ENCODE measurements around the gene RTP1. TPM values are rescaled to one million over a fixed set of nuclear protein-coding genes. Genes with fewer than 3 reads are reported as not detected.

RTP1 gene, protein sequence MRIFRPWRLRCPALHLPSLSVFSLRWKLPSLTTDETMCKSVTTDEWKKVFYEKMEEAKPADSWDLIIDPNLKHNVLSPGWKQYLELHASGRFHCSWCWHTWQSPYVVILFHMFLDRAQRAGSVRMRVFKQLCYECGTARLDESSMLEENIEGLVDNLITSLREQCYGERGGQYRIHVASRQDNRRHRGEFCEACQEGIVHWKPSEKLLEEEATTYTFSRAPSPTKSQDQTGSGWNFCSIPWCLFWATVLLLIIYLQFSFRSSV
- total RNA-seq (ENCODE audit: low replicate concordance), result not detected in 2 replicates

DNA sequence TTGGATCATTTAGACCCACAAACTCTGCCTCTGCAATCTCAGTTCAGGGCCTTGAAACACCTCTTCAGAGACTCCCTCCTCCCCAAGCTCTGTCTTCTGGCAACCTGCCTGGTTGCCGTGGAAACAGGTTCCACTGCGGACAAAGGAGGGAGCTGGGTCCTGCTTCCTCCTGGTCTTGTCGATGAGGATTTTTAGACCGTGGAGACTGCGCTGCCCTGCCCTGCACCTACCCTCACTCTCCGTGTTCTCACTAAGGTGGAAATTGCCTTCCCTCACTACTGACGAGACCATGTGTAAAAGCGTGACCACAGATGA, at the start of gene RTP1:
Gene RTP1 (plus strand): TSS at position 152 of the 315 bp plus-strand sequence. CDS start 30 bp downstream, at position 182.
- H3K4me3 ChIP-seq (ENCODE audit: low read depth, low read length), result no peak within 1 kb of the TSS
- TF ChIP-seq, protein P1, sequence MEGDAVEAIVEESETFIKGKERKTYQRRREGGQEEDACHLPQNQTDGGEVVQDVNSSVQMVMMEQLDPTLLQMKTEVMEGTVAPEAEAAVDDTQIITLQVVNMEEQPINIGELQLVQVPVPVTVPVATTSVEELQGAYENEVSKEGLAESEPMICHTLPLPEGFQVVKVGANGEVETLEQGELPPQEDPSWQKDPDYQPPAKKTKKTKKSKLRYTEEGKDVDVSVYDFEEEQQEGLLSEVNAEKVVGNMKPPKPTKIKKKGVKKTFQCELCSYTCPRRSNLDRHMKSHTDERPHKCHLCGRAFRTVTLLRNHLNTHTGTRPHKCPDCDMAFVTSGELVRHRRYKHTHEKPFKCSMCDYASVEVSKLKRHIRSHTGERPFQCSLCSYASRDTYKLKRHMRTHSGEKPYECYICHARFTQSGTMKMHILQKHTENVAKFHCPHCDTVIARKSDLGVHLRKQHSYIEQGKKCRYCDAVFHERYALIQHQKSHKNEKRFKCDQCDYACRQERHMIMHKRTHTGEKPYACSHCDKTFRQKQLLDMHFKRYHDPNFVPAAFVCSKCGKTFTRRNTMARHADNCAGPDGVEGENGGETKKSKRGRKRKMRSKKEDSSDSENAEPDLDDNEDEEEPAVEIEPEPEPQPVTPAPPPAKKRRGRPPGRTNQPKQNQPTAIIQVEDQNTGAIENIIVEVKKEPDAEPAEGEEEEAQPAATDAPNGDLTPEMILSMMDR (IDR thresholded peaks at IDR 0.05; ENCODE audit: insufficient read depth, low read length), result no peak
- DNase-seq (ENCODE audit: low read depth), result no peak

DNA sequence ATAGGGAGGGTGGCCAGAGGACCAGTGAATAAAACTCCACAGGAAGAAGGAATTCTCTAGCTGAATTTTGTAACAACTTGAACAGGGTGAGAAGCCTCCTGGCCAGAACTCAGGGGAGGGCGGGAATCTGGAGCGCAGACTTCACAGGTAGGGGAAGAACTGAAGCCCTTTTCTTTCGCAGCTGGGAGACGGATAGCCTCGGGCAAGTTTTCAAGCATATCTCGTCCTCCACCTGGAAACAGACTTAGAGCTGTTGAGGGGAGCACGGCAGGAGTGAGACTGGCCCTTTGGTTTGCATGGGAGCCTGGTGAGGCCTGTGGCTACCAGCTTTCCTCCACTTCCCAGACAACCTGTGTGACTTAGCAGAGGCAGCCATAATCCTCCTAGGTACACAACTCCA, 47.1 kb upstream of the RTP1 start:
- DNase-seq (ENCODE audit: low read depth), result no peak
- TF ChIP-seq, protein P1 (IDR thresholded peaks at IDR 0.05; ENCODE audit: insufficient read depth, low read length), result no peak
- H3K4me3 ChIP-seq (ENCODE audit: low read depth, low read length), result no peak overlapping the region

DNA sequence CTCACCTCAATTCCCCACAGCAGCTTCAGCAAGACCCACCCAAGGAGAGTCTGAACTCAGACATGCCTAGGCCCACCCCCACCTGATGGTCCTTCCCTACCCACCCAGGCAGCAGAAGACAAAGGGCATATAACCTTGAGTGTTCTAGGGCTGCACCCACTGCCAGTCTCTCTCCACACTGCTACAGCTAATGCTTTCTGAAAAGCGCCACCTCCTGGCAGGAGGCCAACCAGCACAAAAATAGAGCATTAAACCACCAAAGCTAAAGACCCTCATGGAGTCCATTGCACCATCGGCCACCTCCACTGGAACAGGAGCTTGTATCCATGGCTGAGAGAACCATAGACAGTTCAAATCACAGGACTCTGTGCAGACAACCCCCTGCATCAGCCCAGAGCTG, 46.7 kb upstream of the RTP1 start:
- DNase-seq (ENCODE audit: low read depth), result no peak
- H3K4me3 ChIP-seq (ENCODE audit: low read depth, low read length), result no peak overlapping the region
- TF ChIP-seq, protein P1 (IDR thresholded peaks at IDR 0.05; ENCODE audit: insufficient read depth, low read length), result no peak

DNA sequence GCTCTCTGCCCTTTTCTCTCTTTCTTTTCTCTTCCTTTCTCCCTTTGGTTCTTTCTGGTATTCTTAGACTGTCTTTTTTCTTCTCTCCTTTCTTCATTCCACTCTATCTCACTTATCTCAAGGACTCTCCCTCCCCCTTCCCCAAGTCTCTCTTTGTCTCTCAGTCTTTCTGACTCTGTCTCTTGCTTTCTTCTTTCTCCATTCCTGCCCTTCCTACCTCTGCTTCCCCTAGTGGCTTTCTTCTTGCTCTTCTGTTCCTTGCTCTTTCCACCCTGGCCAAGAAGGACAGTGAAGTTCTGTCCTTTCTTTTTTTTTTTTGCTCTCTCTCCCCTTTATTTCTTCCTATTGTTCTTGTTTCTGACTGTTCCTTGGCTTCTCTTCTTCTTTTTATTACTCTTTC, 35.7 kb upstream of the RTP1 start:
- TF ChIP-seq, protein P1 (IDR thresholded peaks at IDR 0.05; ENCODE audit: insufficient read depth, low read length), result no peak
- no peak for DNase-seq (ENCODE audit: low read depth)
- no peak overlapping the region for H3K4me3 ChIP-seq (ENCODE audit: low read depth, low read length)

DNA sequence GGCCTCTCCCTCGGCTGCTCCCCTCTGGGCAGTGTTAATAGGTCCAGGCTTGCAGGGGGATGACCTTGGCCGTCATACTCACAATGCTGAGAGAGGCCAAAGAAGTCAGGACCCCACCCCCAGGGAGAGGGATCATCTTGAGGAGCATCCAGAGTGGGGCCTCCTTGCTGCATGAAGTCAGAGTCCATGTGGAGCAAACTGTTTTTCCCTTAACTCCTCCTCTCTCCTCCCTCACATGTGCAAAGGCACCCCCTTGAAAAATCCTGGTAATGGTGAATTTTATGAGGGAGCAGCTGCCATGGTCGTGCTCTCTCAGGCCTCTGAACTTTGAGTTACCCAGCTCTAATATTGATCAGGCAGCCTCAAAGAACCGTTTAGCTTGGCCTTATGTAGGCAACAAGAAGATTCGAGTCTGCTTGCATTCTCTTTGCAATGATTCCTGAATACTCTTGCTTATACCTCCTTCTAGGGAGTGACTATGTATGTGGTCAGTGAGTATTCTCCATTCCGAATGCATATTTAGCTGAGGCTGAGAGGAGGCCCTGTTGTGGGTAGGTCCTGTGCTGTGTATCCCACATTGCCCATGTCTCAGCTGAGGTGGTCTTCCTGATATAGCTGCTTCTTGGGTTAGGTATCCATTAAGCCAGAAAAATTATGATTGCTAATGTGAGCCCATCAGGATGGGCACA, 34.9 kb upstream of the RTP1 start:
- TF ChIP-seq, protein P1 (IDR thresholded peaks at IDR 0.05; ENCODE audit: insufficient read depth, low read length), result no peak
- no peak for DNase-seq (ENCODE audit: low read depth)
- no peak overlapping the region for H3K4me3 ChIP-seq (ENCODE audit: low read depth, low read length)

DNA sequence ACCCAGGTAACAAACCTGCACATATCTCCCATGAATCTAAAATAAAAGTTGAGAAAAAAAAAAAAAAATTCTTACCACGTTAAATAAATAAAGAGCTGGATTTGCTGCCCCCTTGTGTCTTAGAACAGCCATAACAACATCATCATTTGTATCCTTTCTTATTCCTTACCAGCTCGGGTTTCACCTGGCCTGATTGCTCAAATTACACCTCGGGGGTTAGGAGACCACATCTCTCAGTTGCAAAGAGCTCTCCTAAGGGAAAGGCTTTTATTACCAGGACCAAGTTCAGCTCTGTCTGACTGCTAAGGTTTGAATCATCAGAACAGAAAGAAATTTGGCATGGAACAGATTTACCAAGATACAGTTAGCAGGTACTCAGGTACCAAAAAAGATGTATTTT, 32.1 kb upstream of the RTP1 start:
- TF ChIP-seq, protein P1 (IDR thresholded peaks at IDR 0.05; ENCODE audit: insufficient read depth, low read length), result peak; percentile 70
- no peak overlapping the region for H3K4me3 ChIP-seq (ENCODE audit: low read depth, low read length)
- DNase-seq (ENCODE audit: low read depth), result peak; percentile 80
